B cell (primary cell): Measurements from ENCODE around the gene VEGFA. TPM values are rescaled to one million over a fixed set of nuclear protein-coding genes. Genes with fewer than 3 reads are reported as not detected.

Source experiments
- ATAC-seq: fragments of 200-7000 bp; cut with Tn5 transposase; one replicate; pipeline ENCODE4 v1.10.0; 2021; ENCODE audit warnings: low read depth, mild to moderate bottlenecking, moderate number of reproducible peaks, moderate library complexity
- CTCF ChIA-PET: fragments of 350-600 bp; sonication (Branson Sonifier 250); formaldehyde crosslinking; loops from one replicate; lab custom pipeline; 2021; ENCODE audit warnings: antibody characterized with exemption, inconsistent platforms; lab: Charles Lee
- POLR2A ChIA-PET: fragments of 350-600 bp; sonication (Branson Sonifier 250); formaldehyde crosslinking; loops from one replicate; lab custom pipeline; 2021; ENCODE audit warnings: antibody characterized with exemption; lab: Charles Lee
- DNase-seq: peaks from one replicate; pipeline ENCODE4 v3.0.0; 2013
- H2AFZ ChIP-seq: 2 replicates; pipeline ENCODE4 v1.6.1; 2012; ENCODE audit warnings: mild to moderate bottlenecking, low read depth, low read length; ENCODE audit not compliant: insufficient read depth, poor library complexity, severe bottlenecking
- H3K27ac ChIP-seq, 2 donors: 1 replicate in 1 of 2; 2 replicates in 1 of 2; pipeline ENCODE4 v1.5.1; 2012 to 2013; ENCODE audit warnings: low read length in 2 of 2, mild to moderate bottlenecking in 2 of 2, moderate library complexity in 1 of 2
- H3K27me3 ChIP-seq, 4 experiments: fragments of 200-600 bp in 1 of 4; sonication (generic) in 1 of 4; replicated peaks in 1 of 4; 1 replicate in 2 of 4; 2 replicates in 2 of 4; pipeline versions ENCODE4 v1.6.1 to v1.7.0; 2013 to 2016; ENCODE audit warnings: low read length in 3 of 4, mild to moderate bottlenecking in 2 of 4, mixed read lengths in 1 of 4, moderate library complexity in 1 of 4; ENCODE audit not compliant: insufficient read depth in 4 of 4, control insufficient read depth in 3 of 4; ENCODE audit errors: control extremely low read depth in 1 of 4
- H3K36me3 ChIP-seq, 2 experiments: replicated peaks in 1 of 2; 1 replicate in 1 of 2; 2 replicates in 1 of 2; pipeline versions ENCODE4 v1.6.1 to v1.7.1; 2013; ENCODE audit warnings: low read length in 1 of 2; ENCODE audit not compliant: insufficient read depth in 2 of 2, control insufficient read depth in 1 of 2; ENCODE audit errors: control extremely low read depth in 1 of 2, extremely low read depth in 1 of 2
- H3K4me1 ChIP-seq, 2 donors: fragments of 200-600 bp in 1 of 2; sonication (generic) in 1 of 2; 1 replicate in 1 of 2; 2 replicates in 1 of 2; pipeline versions ENCODE4 v1.5.1 to v1.6.1; 2013 to 2017; ENCODE audit warnings: low read length in 2 of 2; ENCODE audit not compliant: control insufficient read depth in 2 of 2, insufficient read depth in 2 of 2
- H3K4me2 ChIP-seq: replicated peaks from 2 replicates; pipeline ENCODE3; 2012; ENCODE audit warnings: mild to moderate bottlenecking, low read depth, low read length; ENCODE audit not compliant: poor library complexity, severe bottlenecking
- H3K4me3 ChIP-seq, 5 experiments: fragments of 200-600 bp in 1 of 5; sonication (generic) in 1 of 5; 1 replicate in 3 of 5; 2 replicates in 2 of 5; pipeline versions ENCODE4 v1.5.1 to v1.7.0; 2011 to 2016; ENCODE audit warnings: low read length in 4 of 5, mild to moderate bottlenecking in 4 of 5, low read depth in 2 of 5, control low read depth in 1 of 5, moderate library complexity in 1 of 5; ENCODE audit not compliant: insufficient read depth in 1 of 5; ENCODE audit errors: control extremely low read depth in 1 of 5, extremely low read depth in 1 of 5
- H3K79me2 ChIP-seq: fragments of 200-600 bp; sonication (generic); one replicate; pipeline ENCODE4 v1.6.0; 2016; ENCODE audit warnings: low read length; ENCODE audit not compliant: control insufficient read depth, insufficient read depth
- H3K9ac ChIP-seq: fragments of 200-600 bp; sonication (generic); 2 replicates; pipeline ENCODE4 v1.6.1; 2017; ENCODE audit warnings: mild to moderate bottlenecking, low read length, moderate library complexity
- H3K9me3 ChIP-seq, 3 donors: one replicate each; pipeline versions ENCODE4 v1.6.1 to v1.7.1; 2013; ENCODE audit warnings: low read length in 2 of 3; ENCODE audit not compliant: control insufficient read depth in 2 of 3, insufficient read depth in 1 of 3; ENCODE audit errors: control extremely low read depth in 1 of 3
- H4K20me1 ChIP-seq: 2 replicates; pipeline ENCODE4 v1.6.0; 2012; ENCODE audit warnings: mild to moderate bottlenecking, low read length; ENCODE audit not compliant: insufficient read depth, control insufficient read depth, poor library complexity, severe bottlenecking
- H3K27ac Mint-ChIP-seq: one replicate; pipeline ENCODE4 v1.8.0; 2021; ENCODE audit warnings: mixed read lengths
- H3K27me3 Mint-ChIP-seq: one replicate; pipeline ENCODE4 v1.8.0; 2021; ENCODE audit warnings: mixed read lengths
- H3K4me1 Mint-ChIP-seq: one replicate; pipeline ENCODE4 v1.8.0; 2021; ENCODE audit warnings: mixed read lengths
- H3K4me3 Mint-ChIP-seq: one replicate; pipeline ENCODE4 v1.8.0; 2021; ENCODE audit warnings: mixed read lengths
- H3K9me3 Mint-ChIP-seq: one replicate; pipeline ENCODE4 v1.8.0; 2022; ENCODE audit warnings: mixed read lengths; ENCODE audit not compliant: insufficient read depth
- CTCF ChIP-seq: fragments of 200-600 bp; IDR thresholded peaks from one replicate; pipeline ENCODE4 v1.8.0; 2022; ENCODE audit warnings: antibody characterized with exemption, mild to moderate bottlenecking
- EZH2 ChIP-seq: IDR thresholded peaks from 2 replicates; pipeline ENCODE4 v1.6.1; 2012; ENCODE audit warnings: borderline replicate concordance, low read depth, mild to moderate bottlenecking, moderate library complexity, low read length; ENCODE audit not compliant: insufficient read depth, poor library complexity, severe bottlenecking
- WGBS: methylation state at CpG from one replicate; pipeline ENCODE4 v1.1.5; 2013; ENCODE audit warnings: missing lambda C conversion rate; ENCODE audit not compliant: insufficient coverage; 5-methylcytosine and 5-hydroxymethylcytosine counted together
- intact Hi-C: fragments of 100-400 bp; cut with micrococcal nuclease; formaldehyde crosslinking; loops from one replicate; pipeline ENCODE4 v1.10.0; 2022
- polyA plus RNA-seq: library from polyadenylated mRNA; depleted of rRNA; stranded (reverse); fragments of >200 nt; gene quantifications from 2 replicates; pipeline ENCODE4 v1.2.3, GENCODE V29; 2012
- total RNA-seq, 2 donors: library from RNA; stranded (reverse); fragments of 120-200 nt in 1 of 2; gene quantifications; 1 replicate in 1 of 2; 2 replicates in 1 of 2; pipeline versions ENCODE4 v1.2.3 to v1.2.4, GENCODE V29; 2013 to 2022

The VEGFA gene
- total and polyA plus RNA-seq, 2 donors (not counting 1 experiment from before 2014, with no cell fraction given), result 3.9 to 6.4 TPM

GRCh38 chr6:43776799-43777776 lies 7.1 kb downstream of the VEGFA start:
- intact Hi-C loops, result no loop called here
- POLR2A ChIA-PET, result no interaction called here
- no peak for ATAC-seq
- no peak overlapping the region for H3K4me3 Mint-ChIP-seq
- 86% methylated on average over 12 of the region's 18 CpGs for whole genome bisulfite sequencing
- no peak for DNase-seq
- peaks cover 31% of the 10 kb centered on the region for H3K4me1 Mint-ChIP-seq
- Histone ChIP-seq H2AFZ (no peak overlapping the region), H3K4me1 (peaks cover 19 to 20% of the 10 kb centered on the region in 2 donors), H3K27ac (no peak overlapping the region), H3K4me2 (no peak overlapping the region), H3K4me3 (no peak overlapping the region), H3K9me3 (no peaks in the 10 kb centered on the region), H3K9ac (no peak overlapping the region), H3K79me2 (no peaks in the 10 kb centered on the region), H3K27me3 (peaks cover 0 to 29% (median 12%) of the 10 kb centered on the region in 4 experiments), H4K20me1 (peaks cover 6% of the 10 kb centered on the region), H3K36me3 (no peaks in the 10 kb centered on the region)
- H3K9me3 Mint-ChIP-seq, result no peaks in the 10 kb centered on the region
- CTCF ChIA-PET, result interaction anchor here (0.6 to 1.6 kb wide), 8 partner anchors 8 to 459 kb away, joined by 3 to 7 read pairs (median 4); no protein-coding TSS in a partner anchor
- H3K27me3 Mint-ChIP-seq, result peaks cover 14% of the 10 kb centered on the region
- no peak for TF ChIP-seq EZH2
- no peak for TF ChIP-seq CTCF
- H3K27ac Mint-ChIP-seq, result no peak overlapping the region
